HG03432 (cell line): Measurements from ENCODE around the gene FDX1.
A peak's percentile ranks its signal among the peaks of the same experiment; 100 is the strongest.
"Not testable (repeated sequence)": the region's sequence is repeated elsewhere in the genome, so short reads cannot be mapped to it uniquely, and the experiment has no call there.

Experiments
- ATAC-seq: cut with Tn5 transposase; IDR thresholded peaks from one replicate; pipeline ENCODE4 v1.9.1; 2021; ENCODE audit warnings: mild to moderate bottlenecking, moderate library complexity; ENCODE audit not compliant: unreplicated experiment

The FDX1 gene, protein sequence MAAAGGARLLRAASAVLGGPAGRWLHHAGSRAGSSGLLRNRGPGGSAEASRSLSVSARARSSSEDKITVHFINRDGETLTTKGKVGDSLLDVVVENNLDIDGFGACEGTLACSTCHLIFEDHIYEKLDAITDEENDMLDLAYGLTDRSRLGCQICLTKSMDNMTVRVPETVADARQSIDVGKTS

DNA sequence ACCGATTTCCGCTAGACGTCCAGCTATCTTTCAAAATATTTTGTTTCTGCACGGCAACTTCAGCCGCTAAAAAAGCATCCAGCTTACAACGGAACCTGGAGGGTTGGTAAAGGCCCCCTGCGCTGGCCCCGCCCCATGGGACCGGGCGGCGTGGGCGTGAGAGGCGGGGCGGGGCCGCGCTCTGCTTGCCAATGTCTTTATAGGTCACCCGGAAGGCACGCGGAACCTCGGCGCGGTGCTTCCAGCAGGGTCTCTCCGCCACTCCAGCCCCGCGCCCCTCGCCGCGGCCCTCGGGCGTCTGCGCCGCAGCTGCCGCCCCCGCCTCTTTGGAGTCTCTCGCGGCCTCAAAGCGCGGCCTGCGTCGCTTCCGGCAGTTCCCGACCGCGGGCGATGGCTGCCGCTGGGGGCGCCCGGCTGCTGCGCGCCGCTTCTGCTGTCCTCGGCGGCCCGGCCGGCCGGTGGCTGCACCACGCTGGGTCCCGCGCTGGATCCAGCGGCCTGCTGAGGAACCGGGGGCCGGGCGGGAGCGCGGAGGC lies at the start of gene FDX1:
Gene FDX1, plus strand, starts transcription at position 218 of the 536 bp plus-strand sequence. Its CDS starts 173 bp downstream, at position 391.
- peak; percentile 89 for ATAC-seq

DNA sequence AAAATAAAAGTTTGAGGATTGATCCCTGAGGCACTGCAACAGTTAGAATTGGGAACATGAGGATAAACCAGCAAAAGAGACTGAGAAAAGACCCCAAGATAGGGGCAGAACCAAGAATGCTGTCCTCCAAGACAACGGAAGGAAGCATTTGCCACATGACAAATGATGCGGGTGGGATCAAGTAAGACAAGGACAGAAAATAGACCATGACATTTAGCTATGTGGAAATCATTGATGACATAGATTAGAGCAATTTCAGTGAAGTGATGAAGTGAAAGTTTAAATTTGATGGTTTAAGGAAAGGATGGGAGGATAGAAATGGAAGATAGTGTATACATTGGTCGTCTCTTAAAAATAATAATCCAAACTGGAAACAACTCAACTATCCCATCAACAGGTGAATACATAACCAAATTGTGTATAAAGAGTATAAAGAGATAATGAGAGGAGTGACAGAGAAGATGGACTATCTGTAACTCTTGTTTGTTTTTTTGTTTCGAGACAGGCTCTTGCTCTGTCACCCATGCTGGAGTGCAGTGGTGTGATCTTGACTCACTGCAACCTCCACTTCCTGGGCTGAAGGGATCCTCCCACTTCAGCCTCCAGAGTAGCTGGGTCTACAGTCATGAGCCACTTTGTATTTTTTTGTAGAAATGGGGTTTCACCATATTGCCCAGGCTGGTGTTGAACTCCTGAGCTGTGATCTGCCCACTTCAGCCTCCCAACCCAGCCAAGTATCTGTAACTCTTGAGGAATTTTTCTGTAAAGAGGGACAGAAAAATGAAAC lies 48.7 kb upstream of the FDX1 start:
- no peak for ATAC-seq

- ATAC-seq: not testable (repeated sequence)
These were observed 41.5 kb upstream of the FDX1 start for GRCh38 chr11:110388231-110388630.

- ATAC-seq: no peak
These were observed 39.8 kb upstream of the FDX1 start for GRCh38 chr11:110389965-110390364.

- no peak for ATAC-seq
These were observed 37.7 kb upstream of the FDX1 start for GRCh38 chr11:110392056-110392455.

DNA sequence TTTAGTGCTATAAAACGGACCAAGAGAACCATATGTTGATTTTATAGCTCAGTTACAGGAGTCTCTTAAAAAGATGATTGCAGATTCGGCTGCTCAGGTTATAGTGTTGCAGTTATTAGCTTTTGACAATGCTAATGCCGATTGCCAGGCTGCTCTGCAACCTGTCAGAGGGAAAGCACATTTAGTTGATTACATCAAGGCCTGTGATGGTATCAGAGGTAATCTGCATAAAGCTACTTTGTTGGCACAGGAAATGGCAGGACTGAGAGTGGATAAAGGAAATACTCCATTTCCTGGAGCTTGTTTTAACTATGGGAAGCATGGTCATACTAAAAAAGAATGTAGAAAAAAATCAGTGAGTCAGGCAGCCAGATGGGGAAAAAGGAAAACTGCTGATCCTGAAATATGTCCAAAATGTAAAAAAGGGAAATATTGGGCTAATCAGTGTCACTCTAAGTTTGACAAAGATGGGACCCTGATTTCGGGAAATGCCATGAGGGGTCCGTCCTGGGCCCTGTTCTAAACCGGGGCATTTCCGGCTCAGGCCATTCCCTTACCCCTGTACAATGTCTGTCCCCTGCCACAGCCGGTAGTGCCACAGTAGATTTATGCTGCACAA lies 32.0 kb upstream of the FDX1 start:
- not testable (repeated sequence) for ATAC-seq

GRCh38 chr11:110403585-110403984 lies 26.2 kb upstream of the FDX1 start:
- not testable (repeated sequence) for ATAC-seq

DNA sequence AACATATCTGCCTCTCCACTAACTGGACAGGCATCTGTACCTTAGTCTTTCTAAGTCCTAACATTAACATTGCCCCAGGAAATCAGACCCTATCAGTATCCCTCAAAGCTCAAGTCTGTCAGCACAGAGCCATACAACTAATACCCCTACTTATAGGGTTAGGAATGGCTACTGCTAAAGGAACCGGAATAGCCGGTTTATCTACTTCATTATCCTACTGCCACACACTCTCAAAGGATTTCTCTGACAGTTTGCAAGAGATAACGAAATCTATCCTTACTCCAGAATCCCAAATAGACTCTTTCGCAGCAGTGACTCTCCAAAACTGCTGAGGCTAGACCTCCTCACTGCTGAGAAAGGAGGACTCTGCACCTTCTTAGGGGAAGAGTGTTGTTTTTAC lies 24.1 kb upstream of the FDX1 start:
- not testable (repeated sequence) for ATAC-seq

DNA sequence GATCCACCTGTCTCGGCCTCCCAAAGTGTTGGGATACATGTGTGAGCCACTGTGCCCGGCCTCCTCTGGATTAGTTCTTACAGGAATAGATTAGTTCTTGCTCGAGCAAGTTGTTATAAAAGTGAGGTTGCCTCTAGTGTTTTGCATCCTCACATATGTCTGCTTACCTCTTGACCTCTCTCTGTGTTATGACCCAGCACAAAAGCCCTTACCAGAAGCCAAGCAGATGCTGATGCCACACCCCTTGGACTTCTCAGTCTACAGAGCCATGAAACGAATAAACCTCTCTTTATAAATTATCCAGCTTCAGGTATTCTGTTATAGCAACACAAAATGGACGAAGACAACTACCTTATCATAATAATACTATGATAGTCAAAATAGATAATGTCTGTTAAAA lies 22.4 kb upstream of the FDX1 start:
- ATAC-seq: no peak

GRCh38 chr11:110409174-110409573 lies 20.6 kb upstream of the FDX1 start:
- no peak for ATAC-seq

- ATAC-seq: no peak
These were observed 19.1 kb upstream of the FDX1 start for GRCh38 chr11:110410651-110411050.

- ATAC-seq: no peak
These were observed 14.7 kb upstream of the FDX1 start for GRCh38 chr11:110415081-110415480.

GRCh38 chr11:110421658-110422057 lies 8.1 kb upstream of the FDX1 start:
- not testable (repeated sequence) for ATAC-seq

GRCh38 chr11:110422306-110422905 lies 7.3 kb upstream of the FDX1 start:
- no peak for ATAC-seq

- no peak for ATAC-seq
These were observed 4.8 kb upstream of the FDX1 start for GRCh38 chr11:110424775-110425444.

DNA sequence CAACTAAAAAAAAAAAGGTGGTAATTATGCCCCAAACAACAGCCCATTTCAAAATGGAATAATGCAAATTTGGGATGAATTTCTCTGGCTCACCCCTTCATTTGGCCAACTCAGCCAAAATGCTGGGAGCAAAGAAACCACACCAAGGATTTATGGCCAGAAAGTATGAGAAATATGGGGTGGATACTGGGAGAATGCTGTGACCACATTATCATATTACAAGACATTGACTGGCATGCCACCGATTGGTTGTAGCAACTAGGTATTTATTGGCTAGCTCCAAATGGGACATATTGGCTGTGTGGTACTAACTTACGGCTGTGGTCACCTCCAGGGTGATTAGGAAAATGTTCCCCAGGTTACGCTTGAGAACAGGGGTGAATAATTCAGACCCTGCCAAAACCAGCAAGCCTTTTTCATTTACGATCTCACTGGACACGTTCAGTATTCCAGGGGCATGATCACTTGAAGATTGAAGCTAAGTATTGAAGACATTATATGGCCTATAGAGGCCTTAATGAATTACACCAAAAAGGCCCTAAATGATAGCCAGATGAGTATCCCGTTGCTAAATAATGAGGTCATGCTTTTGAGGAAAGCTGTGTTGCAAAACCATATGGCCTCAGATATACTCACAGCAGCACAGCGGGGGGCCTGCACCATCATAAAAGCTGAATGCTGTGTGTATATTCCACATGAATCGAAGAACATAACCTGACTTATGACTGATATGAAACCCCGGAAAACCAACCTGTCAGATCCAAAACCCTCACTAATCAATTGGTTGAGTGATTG lies 3.8 kb upstream of the FDX1 start:
- ATAC-seq: no peak

DNA sequence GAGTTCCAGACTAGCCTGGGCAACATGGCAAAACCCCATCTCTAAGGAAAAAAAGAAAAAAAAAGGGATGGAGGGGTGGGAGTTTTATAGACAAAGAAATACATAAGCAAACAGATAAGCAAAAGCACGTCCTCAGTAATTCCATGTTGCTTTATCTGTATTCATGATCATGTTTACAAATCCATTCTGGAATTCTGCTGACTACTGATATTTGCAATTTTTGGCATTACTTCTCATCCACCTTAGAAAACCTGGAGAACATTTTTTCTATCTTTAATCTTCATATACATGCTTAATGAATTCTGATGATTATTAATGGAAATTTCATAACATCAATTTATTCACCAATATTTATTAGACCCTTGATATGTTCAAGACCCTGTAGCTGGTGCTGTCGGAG lies 1.7 kb upstream of the FDX1 start:
- ATAC-seq: no peak

GRCh38 chr11:110428956-110429730 lies 605 bp upstream of the FDX1 start:
- ATAC-seq: no peak
